B cell (primary cell): Measurements from ENCODE around the gene ZNF556. TPM values are rescaled to one million over a fixed set of nuclear protein-coding genes. Genes with fewer than 3 reads are reported as not detected.

Source experiments
- ATAC-seq: fragments of 200-7000 bp; cut with Tn5 transposase; one replicate; pipeline ENCODE4 v1.10.0; 2021; ENCODE audit warnings: low read depth, mild to moderate bottlenecking, moderate number of reproducible peaks, moderate library complexity
- CTCF ChIA-PET: fragments of 350-600 bp; sonication (Branson Sonifier 250); formaldehyde crosslinking; loops from one replicate; lab custom pipeline; 2021; ENCODE audit warnings: antibody characterized with exemption, inconsistent platforms; lab: Charles Lee
- POLR2A ChIA-PET: fragments of 350-600 bp; sonication (Branson Sonifier 250); formaldehyde crosslinking; loops from one replicate; lab custom pipeline; 2021; ENCODE audit warnings: antibody characterized with exemption; lab: Charles Lee
- DNase-seq: peaks from one replicate; pipeline ENCODE4 v3.0.0; 2013
- H2AFZ ChIP-seq: 2 replicates; pipeline ENCODE4 v1.6.1; 2012; ENCODE audit warnings: mild to moderate bottlenecking, low read depth, low read length; ENCODE audit not compliant: insufficient read depth, poor library complexity, severe bottlenecking
- H3K27ac ChIP-seq, 2 donors: 1 replicate in 1 of 2; 2 replicates in 1 of 2; pipeline ENCODE4 v1.5.1; 2012 to 2013; ENCODE audit warnings: low read length in 2 of 2, mild to moderate bottlenecking in 2 of 2, moderate library complexity in 1 of 2
- H3K27me3 ChIP-seq, 4 experiments: fragments of 200-600 bp in 1 of 4; sonication (generic) in 1 of 4; replicated peaks in 1 of 4; 1 replicate in 2 of 4; 2 replicates in 2 of 4; pipeline versions ENCODE4 v1.6.1 to v1.7.0; 2013 to 2016; ENCODE audit warnings: low read length in 3 of 4, mild to moderate bottlenecking in 2 of 4, mixed read lengths in 1 of 4, moderate library complexity in 1 of 4; ENCODE audit not compliant: insufficient read depth in 4 of 4, control insufficient read depth in 3 of 4; ENCODE audit errors: control extremely low read depth in 1 of 4
- H3K36me3 ChIP-seq, 2 experiments: replicated peaks in 1 of 2; 1 replicate in 1 of 2; 2 replicates in 1 of 2; pipeline versions ENCODE4 v1.6.1 to v1.7.1; 2013; ENCODE audit warnings: low read length in 1 of 2; ENCODE audit not compliant: insufficient read depth in 2 of 2, control insufficient read depth in 1 of 2; ENCODE audit errors: control extremely low read depth in 1 of 2, extremely low read depth in 1 of 2
- H3K4me1 ChIP-seq, 2 donors: fragments of 200-600 bp in 1 of 2; sonication (generic) in 1 of 2; 1 replicate in 1 of 2; 2 replicates in 1 of 2; pipeline versions ENCODE4 v1.5.1 to v1.6.1; 2013 to 2017; ENCODE audit warnings: low read length in 2 of 2; ENCODE audit not compliant: control insufficient read depth in 2 of 2, insufficient read depth in 2 of 2
- H3K4me2 ChIP-seq: replicated peaks from 2 replicates; pipeline ENCODE3; 2012; ENCODE audit warnings: mild to moderate bottlenecking, low read depth, low read length; ENCODE audit not compliant: poor library complexity, severe bottlenecking
- H3K4me3 ChIP-seq, 5 experiments: fragments of 200-600 bp in 1 of 5; sonication (generic) in 1 of 5; 1 replicate in 3 of 5; 2 replicates in 2 of 5; pipeline versions ENCODE4 v1.5.1 to v1.7.0; 2011 to 2016; ENCODE audit warnings: low read length in 4 of 5, mild to moderate bottlenecking in 4 of 5, low read depth in 2 of 5, control low read depth in 1 of 5, moderate library complexity in 1 of 5; ENCODE audit not compliant: insufficient read depth in 1 of 5; ENCODE audit errors: control extremely low read depth in 1 of 5, extremely low read depth in 1 of 5
- H3K79me2 ChIP-seq: fragments of 200-600 bp; sonication (generic); one replicate; pipeline ENCODE4 v1.6.0; 2016; ENCODE audit warnings: low read length; ENCODE audit not compliant: control insufficient read depth, insufficient read depth
- H3K9ac ChIP-seq: fragments of 200-600 bp; sonication (generic); 2 replicates; pipeline ENCODE4 v1.6.1; 2017; ENCODE audit warnings: mild to moderate bottlenecking, low read length, moderate library complexity
- H3K9me3 ChIP-seq, 3 donors: one replicate each; pipeline versions ENCODE4 v1.6.1 to v1.7.1; 2013; ENCODE audit warnings: low read length in 2 of 3; ENCODE audit not compliant: control insufficient read depth in 2 of 3, insufficient read depth in 1 of 3; ENCODE audit errors: control extremely low read depth in 1 of 3
- H4K20me1 ChIP-seq: 2 replicates; pipeline ENCODE4 v1.6.0; 2012; ENCODE audit warnings: mild to moderate bottlenecking, low read length; ENCODE audit not compliant: insufficient read depth, control insufficient read depth, poor library complexity, severe bottlenecking
- H3K27ac Mint-ChIP-seq: one replicate; pipeline ENCODE4 v1.8.0; 2021; ENCODE audit warnings: mixed read lengths
- H3K27me3 Mint-ChIP-seq: one replicate; pipeline ENCODE4 v1.8.0; 2021; ENCODE audit warnings: mixed read lengths
- H3K4me1 Mint-ChIP-seq: one replicate; pipeline ENCODE4 v1.8.0; 2021; ENCODE audit warnings: mixed read lengths
- H3K4me3 Mint-ChIP-seq: one replicate; pipeline ENCODE4 v1.8.0; 2021; ENCODE audit warnings: mixed read lengths
- H3K9me3 Mint-ChIP-seq: one replicate; pipeline ENCODE4 v1.8.0; 2022; ENCODE audit warnings: mixed read lengths; ENCODE audit not compliant: insufficient read depth
- EZH2 ChIP-seq: IDR thresholded peaks from 2 replicates; pipeline ENCODE4 v1.6.1; 2012; ENCODE audit warnings: borderline replicate concordance, low read depth, mild to moderate bottlenecking, moderate library complexity, low read length; ENCODE audit not compliant: insufficient read depth, poor library complexity, severe bottlenecking
- WGBS: methylation state at CpG from one replicate; pipeline ENCODE4 v1.1.5; 2013; ENCODE audit warnings: missing lambda C conversion rate; ENCODE audit not compliant: insufficient coverage; 5-methylcytosine and 5-hydroxymethylcytosine counted together
- intact Hi-C: fragments of 100-400 bp; cut with micrococcal nuclease; formaldehyde crosslinking; loops from one replicate; pipeline ENCODE4 v1.10.0; 2022
- polyA plus RNA-seq: library from polyadenylated mRNA; depleted of rRNA; stranded (reverse); fragments of >200 nt; gene quantifications from 2 replicates; pipeline ENCODE4 v1.2.3, GENCODE V29; 2012
- total RNA-seq, 2 donors: library from RNA; stranded (reverse); fragments of 120-200 nt in 1 of 2; gene quantifications; 1 replicate in 1 of 2; 2 replicates in 1 of 2; pipeline versions ENCODE4 v1.2.3 to v1.2.4, GENCODE V29; 2013 to 2022
- TF ChIP-seq, protein P1 (sequence below): fragments of 200-600 bp; IDR thresholded peaks from one replicate; pipeline ENCODE4 v1.8.0; 2022; ENCODE audit warnings: antibody characterized with exemption, mild to moderate bottlenecking

ZNF556 gene
- total and polyA plus RNA-seq, 2 donors (not counting 1 experiment from before 2014, with no cell fraction given) = 0.13 TPM; not detected in 1

DNA sequence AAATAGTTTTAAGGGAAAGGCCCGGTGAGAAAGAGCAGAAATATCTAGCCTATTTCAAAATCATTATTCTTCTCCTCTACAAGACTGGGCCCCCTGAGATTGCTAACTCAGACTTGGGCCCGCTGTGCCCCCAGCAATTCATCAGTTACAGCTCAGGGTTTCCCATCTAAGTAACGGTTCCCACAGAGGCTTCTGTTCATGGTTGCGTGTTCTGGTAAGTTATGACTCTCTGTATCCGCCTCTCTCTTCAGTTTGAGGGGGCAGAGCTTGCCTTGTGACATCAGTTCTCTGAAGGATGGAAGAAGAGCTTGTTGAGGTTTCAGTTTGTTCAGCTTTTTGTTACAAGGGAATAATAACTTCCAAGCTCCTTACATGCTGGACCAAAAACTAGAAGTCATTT lies 45.2 kb downstream of the ZNF556 start:
- 100% methylated on average over 2 of the region's 5 CpGs for WGBS
- no peak for DNase-seq
- Histone ChIP-seq H3K4me3 (no peak overlapping the region), H3K4me1 (no peaks in the 10 kb centered on the region), H3K27ac (no peak overlapping the region), H2AFZ (no peak overlapping the region), H3K79me2 (peaks cover 34% of the 10 kb centered on the region), H3K4me2 (no peak overlapping the region), H3K36me3 (peaks cover 9 to 19% of the 10 kb centered on the region in 2 experiments), H4K20me1 (no peaks in the 10 kb centered on the region), H3K27me3 (no peaks in the 10 kb centered on the region), H3K9me3 (peaks cover 3 to 8% (median 5%) of the 10 kb centered on the region in 3 donors), H3K9ac (no peak overlapping the region)
- no peak for TF ChIP-seq EZH2
- TF ChIP-seq, protein P1, sequence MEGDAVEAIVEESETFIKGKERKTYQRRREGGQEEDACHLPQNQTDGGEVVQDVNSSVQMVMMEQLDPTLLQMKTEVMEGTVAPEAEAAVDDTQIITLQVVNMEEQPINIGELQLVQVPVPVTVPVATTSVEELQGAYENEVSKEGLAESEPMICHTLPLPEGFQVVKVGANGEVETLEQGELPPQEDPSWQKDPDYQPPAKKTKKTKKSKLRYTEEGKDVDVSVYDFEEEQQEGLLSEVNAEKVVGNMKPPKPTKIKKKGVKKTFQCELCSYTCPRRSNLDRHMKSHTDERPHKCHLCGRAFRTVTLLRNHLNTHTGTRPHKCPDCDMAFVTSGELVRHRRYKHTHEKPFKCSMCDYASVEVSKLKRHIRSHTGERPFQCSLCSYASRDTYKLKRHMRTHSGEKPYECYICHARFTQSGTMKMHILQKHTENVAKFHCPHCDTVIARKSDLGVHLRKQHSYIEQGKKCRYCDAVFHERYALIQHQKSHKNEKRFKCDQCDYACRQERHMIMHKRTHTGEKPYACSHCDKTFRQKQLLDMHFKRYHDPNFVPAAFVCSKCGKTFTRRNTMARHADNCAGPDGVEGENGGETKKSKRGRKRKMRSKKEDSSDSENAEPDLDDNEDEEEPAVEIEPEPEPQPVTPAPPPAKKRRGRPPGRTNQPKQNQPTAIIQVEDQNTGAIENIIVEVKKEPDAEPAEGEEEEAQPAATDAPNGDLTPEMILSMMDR = no peak
- ChIA-PET POLR2A (no interaction called here), CTCF (no interaction called here)
- Mint-ChIP-seq H3K27ac (no peak overlapping the region), H3K9me3 (peaks cover 6% of the 10 kb centered on the region), H3K4me1 (peaks cover 5% of the 10 kb centered on the region), H3K27me3 (no peaks in the 10 kb centered on the region), H3K4me3 (no peak overlapping the region)
- no peak for ATAC-seq
- intact Hi-C loops = no loop called here

- H3K27me3 Mint-ChIP-seq = no peaks in the 10 kb centered on the region
- WGBS = 100% methylated on average over 6 of the region's 16 CpGs
- no peak overlapping the region for H3K27ac Mint-ChIP-seq
- H3K9ac ChIP-seq = no peak overlapping the region
- peaks cover 15 to 26% of the 10 kb centered on the region in 2 experiments for H3K36me3 ChIP-seq
- no peak overlapping the region for H3K4me3 Mint-ChIP-seq
- H2AFZ ChIP-seq = no peak overlapping the region
- H3K27me3 ChIP-seq = no peaks in the 10 kb centered on the region
- H3K4me2 ChIP-seq = no peak overlapping the region
- intact Hi-C loops = no loop called here
- no peaks in the 10 kb centered on the region for H3K4me1 Mint-ChIP-seq
- no peaks in the 10 kb centered on the region for H3K4me1 ChIP-seq
- DNase-seq (no peak), ATAC-seq (no peak)
- H3K79me2 ChIP-seq = peaks cover 9% of the 10 kb centered on the region
- H3K9me3 Mint-ChIP-seq = peaks cover 7% of the 10 kb centered on the region
- H4K20me1 ChIP-seq = no peaks in the 10 kb centered on the region
- no peak overlapping the region for H3K27ac ChIP-seq
- CTCF ChIA-PET = no interaction called here
- no peak overlapping the region for H3K4me3 ChIP-seq
- peaks cover 3 to 14% (median 11%) of the 10 kb centered on the region in 3 donors for H3K9me3 ChIP-seq
- POLR2A ChIA-PET = interaction anchor here (0.6 kb wide), 1 partner anchor 231 kb away, joined by 5 read pairs; no protein-coding TSS in a partner anchor
- TF ChIP-seq EZH2 = no peak
- TF ChIP-seq, protein P1 = no peak
Measured at GRCh38 chr19:2917275-2918184, 50.4 kb downstream of the ZNF556 start.
